Kidney (tissue), 14 donors: ENCODE results near the gene TMEM120B. TPM values are rescaled to one million over a fixed set of nuclear protein-coding genes. Genes with fewer than 3 reads are reported as not detected.

ENCODE experiments used
- DNase-seq, 5 donors: peaks; one replicate each; pipeline ENCODE4 v3.0.0-alpha.2; 2013 to 2020
- FAIRE-seq: peaks from 2 replicates; lab custom pipeline; 2012; peaks lifted over from hg19 to GRCh38; lab: Jason Lieb, UNC
- H3K27ac ChIP-seq, 2 donors: one replicate each; pipeline ENCODE4 v1.7.0; 2013; ENCODE audit warnings: low read depth in 2 of 2, low read length in 2 of 2, inconsistent platforms in 1 of 2
- H3K27me3 ChIP-seq: one replicate; pipeline ENCODE4 v1.7.1; 2013; ENCODE audit warnings: low read length, inconsistent platforms; ENCODE audit not compliant: control insufficient read depth, insufficient read depth
- H3K36me3 ChIP-seq, 3 donors: one replicate each; pipeline versions ENCODE4 v1.7.0 to v1.7.1; 2013; ENCODE audit warnings: low read length in 3 of 3, control low read depth in 1 of 3, inconsistent platforms in 1 of 3; ENCODE audit not compliant: insufficient read depth in 3 of 3, control insufficient read depth in 2 of 3
- H3K4me1 ChIP-seq, 3 donors: one replicate each; pipeline versions ENCODE4 v1.7.0 to v1.7.1; 2013; ENCODE audit warnings: low read length in 3 of 3, inconsistent platforms in 1 of 3, low read depth in 1 of 3; ENCODE audit not compliant: control insufficient read depth in 2 of 3, insufficient read depth in 2 of 3
- H3K4me3 ChIP-seq, 3 donors: one replicate each; pipeline versions ENCODE4 v1.7.0 to v1.8.1; 2013; ENCODE audit warnings: low read length in 3 of 3, control low read depth in 1 of 3, inconsistent platforms in 1 of 3
- H3K9ac ChIP-seq, 3 donors: one replicate each; pipeline versions ENCODE4 v1.7.0 to v1.7.1; 2013; ENCODE audit warnings: low read length in 3 of 3, control low read depth in 1 of 3, inconsistent platforms in 1 of 3
- H3K9me3 ChIP-seq, 3 donors: one replicate each; pipeline versions ENCODE4 v1.7.0 to v1.7.1; 2013; ENCODE audit warnings: low read length in 3 of 3, control low read depth in 1 of 3, inconsistent platforms in 1 of 3; ENCODE audit not compliant: control insufficient read depth in 2 of 3, insufficient read depth in 1 of 3
- intact Hi-C: fragments of 100-400 bp; cut with DNase I; formaldehyde crosslinking; loops from one replicate; pipeline ENCODE4 v1.11.1; 2022
- polyA plus RNA-seq: library from polyadenylated mRNA; stranded (reverse); fragments of 350-450 nt; fragmentation: Illumina TruSeq; extraction: RNeasy Lipid Tissue Mini Kit (QIAGEN cat#74804); gene quantifications from one replicate; pipeline ENCODE4 v1.2.3, GENCODE V29; 2014; ENCODE audit warnings: low read depth, low replicate concordance; ENCODE audit not compliant: insufficient read depth
- total RNA-seq: library from RNA; stranded (reverse); fragmentation: NEBNext Ultra II Directional; extraction: Animal tissue kit (Norgen Biotek cat#: 25700); gene quantifications from one replicate; pipeline ENCODE4 v1.2.1, GENCODE V29; 2021
- TF ChIP-seq, protein P1 (sequence below): IDR thresholded peaks from 3 replicates; pipeline ENCODE4 v1.5.1; 2012; ENCODE audit warnings: mild to moderate bottlenecking, moderate library complexity, borderline replicate concordance; ENCODE audit not compliant: insufficient read depth; ENCODE audit errors: extremely low read depth
- donor health status: control.
- donor health status: control.
- donor health status: control.
- donor health status: control.
- donor health status: control.
- donor health status: DM: yes; HTN: yes; CAD: no.
- donor health status: Normal renal cell carcinoma (clear cell type).

Gene TMEM120B
- total and polyA plus RNA-seq, 2 donors from 2014 or later, result 9.0 to 14.2 TPM

DNA sequence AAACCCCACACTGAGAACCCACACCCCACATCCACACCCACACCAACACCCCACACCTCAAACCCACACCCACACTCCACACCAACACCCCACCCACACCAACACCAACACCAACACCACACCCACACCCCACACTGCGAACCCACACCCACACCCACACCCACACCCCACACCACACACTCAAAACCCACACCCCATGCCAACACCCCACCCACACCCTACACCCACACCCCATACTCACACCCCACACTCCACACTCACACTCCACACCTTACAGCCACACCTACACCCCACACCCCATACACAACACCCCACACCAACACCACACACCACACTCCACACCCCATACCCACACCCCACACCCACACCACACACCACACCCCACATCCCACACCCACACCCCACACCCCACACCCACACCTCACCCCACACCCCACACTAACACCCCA, 38.0 kb downstream of the TMEM120B start:
- DNase-seq, result peak in 1 of 5 donors; percentile 48
- FAIRE-seq, result no peak
- peaks cover 0 to 3% (median 0%) of the 10 kb centered on the region in 3 donors for H3K36me3 ChIP-seq
- peaks cover 7 to 13% (median 9%) of the 10 kb centered on the region in 3 donors for H3K4me1 ChIP-seq
- no peak overlapping the region for H3K9ac ChIP-seq
- H3K27me3 ChIP-seq, result no peaks in the 10 kb centered on the region
- intact Hi-C loops, result no loop called here
- TF ChIP-seq, protein P1, sequence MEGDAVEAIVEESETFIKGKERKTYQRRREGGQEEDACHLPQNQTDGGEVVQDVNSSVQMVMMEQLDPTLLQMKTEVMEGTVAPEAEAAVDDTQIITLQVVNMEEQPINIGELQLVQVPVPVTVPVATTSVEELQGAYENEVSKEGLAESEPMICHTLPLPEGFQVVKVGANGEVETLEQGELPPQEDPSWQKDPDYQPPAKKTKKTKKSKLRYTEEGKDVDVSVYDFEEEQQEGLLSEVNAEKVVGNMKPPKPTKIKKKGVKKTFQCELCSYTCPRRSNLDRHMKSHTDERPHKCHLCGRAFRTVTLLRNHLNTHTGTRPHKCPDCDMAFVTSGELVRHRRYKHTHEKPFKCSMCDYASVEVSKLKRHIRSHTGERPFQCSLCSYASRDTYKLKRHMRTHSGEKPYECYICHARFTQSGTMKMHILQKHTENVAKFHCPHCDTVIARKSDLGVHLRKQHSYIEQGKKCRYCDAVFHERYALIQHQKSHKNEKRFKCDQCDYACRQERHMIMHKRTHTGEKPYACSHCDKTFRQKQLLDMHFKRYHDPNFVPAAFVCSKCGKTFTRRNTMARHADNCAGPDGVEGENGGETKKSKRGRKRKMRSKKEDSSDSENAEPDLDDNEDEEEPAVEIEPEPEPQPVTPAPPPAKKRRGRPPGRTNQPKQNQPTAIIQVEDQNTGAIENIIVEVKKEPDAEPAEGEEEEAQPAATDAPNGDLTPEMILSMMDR, result no peak
- no peaks in the 10 kb centered on the region for H3K9me3 ChIP-seq
- H3K4me3 ChIP-seq, result no peak overlapping the region
- no peak overlapping the region for H3K27ac ChIP-seq

DNA sequence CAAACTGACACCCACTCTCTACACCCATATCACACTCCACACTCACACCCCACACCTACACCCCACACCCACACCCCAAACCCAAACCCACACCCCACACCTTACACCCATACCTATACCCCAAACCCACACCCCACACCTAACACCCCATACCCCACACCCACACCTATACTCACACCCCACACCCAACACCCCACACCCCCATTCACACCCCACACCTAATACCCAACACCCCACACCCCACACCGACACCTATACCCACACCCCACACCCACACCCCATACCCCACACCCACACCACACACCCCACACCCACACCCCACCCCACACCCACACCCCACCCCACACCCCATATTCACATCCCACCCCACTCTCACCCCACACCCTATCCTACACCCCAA, 38.5 kb downstream of the TMEM120B start:
- Histone ChIP-seq H3K9ac (no peak overlapping the region), H3K27ac (no peak overlapping the region), H3K36me3 (peaks cover 0 to 3% (median 0%) of the 10 kb centered on the region in 3 donors), H3K27me3 (no peaks in the 10 kb centered on the region), H3K4me3 (no peak overlapping the region), H3K4me1 (peaks cover 7 to 13% (median 9%) of the 10 kb centered on the region in 3 donors), H3K9me3 (no peaks in the 10 kb centered on the region)
- DNase-seq (peak in 1 of 5 donors; percentile 37), FAIRE-seq (no peak)
- TF ChIP-seq, protein P1, result no peak
- intact Hi-C loops, result no loop called here

DNA sequence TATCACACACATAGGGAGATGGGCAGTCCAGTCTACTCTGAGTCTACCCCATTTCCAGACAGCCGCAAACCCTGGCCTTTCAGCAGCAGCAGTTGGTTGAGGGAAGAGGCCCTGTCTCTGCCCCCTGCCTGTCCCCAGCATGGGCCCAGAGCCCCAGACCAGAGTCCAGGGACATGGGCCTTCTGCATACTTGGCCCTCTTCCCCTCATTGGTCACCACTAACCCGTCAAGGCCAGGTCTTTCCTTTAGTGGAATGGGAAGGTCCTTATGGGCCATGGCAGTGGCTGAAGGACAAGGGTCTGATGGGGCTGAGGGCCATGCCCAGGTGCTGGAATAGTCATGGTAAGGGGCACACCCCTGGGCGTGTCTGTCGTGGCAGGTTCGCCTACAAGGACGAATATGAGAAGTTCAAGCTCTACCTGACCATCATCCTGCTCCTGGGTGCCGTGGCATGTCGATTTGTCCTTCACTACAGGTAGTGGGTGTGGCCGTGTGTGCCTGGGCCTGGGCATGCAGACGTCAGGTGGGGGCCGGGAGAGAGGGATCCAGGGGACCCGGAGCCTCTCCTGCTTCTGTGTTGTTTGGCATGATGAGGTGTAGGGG, 39.3 kb downstream of the TMEM120B start:
- Histone ChIP-seq H3K9me3 (no peaks in the 10 kb centered on the region), H3K27me3 (no peaks in the 10 kb centered on the region), H3K4me1 (peaks cover 7 to 13% (median 9%) of the 10 kb centered on the region in 3 donors), H3K36me3 (peaks cover 0 to 5% (median 0%) of the 10 kb centered on the region in 3 donors), H3K4me3 (no peak overlapping the region), H3K27ac (no peak overlapping the region), H3K9ac (no peak overlapping the region)
- intact Hi-C loops, result no loop called here
- DNase-seq (peak in 1 of 5 donors; percentile 43), FAIRE-seq (no peak)
- TF ChIP-seq, protein P1, result no peak
